Esophagus squamous epithelium (tissue), 5 donors: Measurements from ENCODE around the gene RNF187. TPM values are rescaled to one million over a fixed set of nuclear protein-coding genes. Genes with fewer than 3 reads are reported as not detected.
A peak's percentile ranks its signal among the peaks of the same experiment; 100 is the strongest.

Experiments used
- DNase-seq: peaks from one replicate; lab custom pipeline; 2025; lab: John Stamatoyannopoulos, UW
- H3K27ac ChIP-seq, 4 donors: fragments of 200-600 bp; sonication (generic); one replicate each; pipeline ENCODE4 v1.5.1; 2016 to 2019; ENCODE audit warnings: mild to moderate bottlenecking in 1 of 4
- H3K27me3 ChIP-seq, 4 donors: fragments of 200-600 bp; sonication (generic); 1 replicate in 3 of 4; 2 replicates in 1 of 4; pipeline versions ENCODE4 v1.5.1 to v1.6.0; 2017 to 2021; ENCODE audit warnings: antibody characterized with exemption in 1 of 4
- H3K36me3 ChIP-seq, 3 donors: fragments of 200-600 bp; sonication (generic); one replicate each; pipeline ENCODE4 v1.5.1; 2016 to 2019
- H3K4me1 ChIP-seq, 3 donors: fragments of 200-600 bp; sonication (generic); one replicate each; pipeline ENCODE4 v1.5.1; 2017 to 2019
- H3K4me3 ChIP-seq, 4 donors: fragments of 200-600 bp; sonication (generic); 1 replicate in 3 of 4; 2 replicates in 1 of 4; pipeline ENCODE4 v1.5.1; 2016 to 2019; ENCODE audit warnings: mild to moderate bottlenecking in 2 of 4, moderate library complexity in 1 of 4
- H3K9me3 ChIP-seq, 3 donors: fragments of 200-600 bp; sonication (generic); one replicate each; pipeline ENCODE4 v1.5.1; 2016 to 2019
- POLR2A ChIP-seq, 4 donors: fragments of 450-650 bp; IDR thresholded peaks; one replicate each; pipeline ENCODE4 v1.6.1; 2017; ENCODE audit warnings: antibody characterized with exemption in 4 of 4, mild to moderate bottlenecking in 4 of 4, moderate library complexity in 3 of 4
- WGBS, 2 donors: methylation state at CpG; one replicate each; pipeline ENCODE4 v1.1.5; 2018; 5-methylcytosine and 5-hydroxymethylcytosine counted together
- intact Hi-C: fragments of 100-400 bp; cut with DNase I; formaldehyde crosslinking; loops from one replicate; pipeline ENCODE4 v1.15.0; 2022
- total RNA-seq, 4 donors: library from RNA; depleted of rRNA; stranded (reverse); fragments of >200 nt; gene quantifications; one replicate each; pipeline ENCODE4 v1.1.0, GENCODE V29; 2016
- TF ChIP-seq, protein P1 (sequence below), 6 experiments: fragments of 450-650 bp in 4 of 6; fragments of 200-600 bp in 2 of 6; sonication (generic) in 2 of 6; IDR thresholded peaks; one replicate each; pipeline ENCODE4 v1.5.1; 2016 to 2019; ENCODE audit warnings: antibody characterized with exemption in 6 of 6, mild to moderate bottlenecking in 4 of 6, moderate library complexity in 4 of 6
- donor health status: DM: yes; HTN: yes; CAD: no.

RNF187 gene
- total RNA-seq, 4 donors from 2014 or later = 33.4 to 74.7 (median 60.0) TPM

DNA sequence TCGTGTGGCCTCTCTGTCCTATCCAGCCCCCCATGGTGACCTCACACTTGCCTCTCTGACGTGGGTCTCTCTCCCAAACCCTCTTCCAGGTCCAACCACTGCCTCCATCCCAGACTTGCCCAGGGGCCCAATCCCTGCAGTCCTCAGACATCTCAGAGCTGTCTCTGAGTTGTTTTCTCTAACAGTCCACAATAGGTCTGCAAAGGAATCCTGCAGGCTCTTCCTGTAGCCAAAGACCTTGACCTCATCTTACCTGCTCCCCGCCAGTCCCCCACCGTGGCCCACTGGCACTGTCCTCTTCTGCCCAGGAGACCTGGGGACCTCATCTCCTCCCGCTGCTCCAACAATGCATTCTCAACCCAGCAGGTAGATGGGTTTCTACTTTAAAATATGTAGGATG, 10.0 kb downstream of the RNF187 start:
- H3K4me3 ChIP-seq = no peak overlapping the region
- H3K36me3 ChIP-seq = peaks cover 19 to 61% (median 28%) of the 10 kb centered on the region in 3 donors
- H3K4me1 ChIP-seq = peaks cover 3 to 14% (median 8%) of the 10 kb centered on the region in 3 donors
- no peak for DNase-seq
- WGBS, 2 donors = 86 to 87% methylated on average over 5 of the region's 5 CpGs
- intact Hi-C loops = no loop called here
- no peaks in the 10 kb centered on the region for H3K27me3 ChIP-seq
- H3K9me3 ChIP-seq = no peaks in the 10 kb centered on the region
- no peak overlapping the region for H3K27ac ChIP-seq
- TF ChIP-seq, protein P1, sequence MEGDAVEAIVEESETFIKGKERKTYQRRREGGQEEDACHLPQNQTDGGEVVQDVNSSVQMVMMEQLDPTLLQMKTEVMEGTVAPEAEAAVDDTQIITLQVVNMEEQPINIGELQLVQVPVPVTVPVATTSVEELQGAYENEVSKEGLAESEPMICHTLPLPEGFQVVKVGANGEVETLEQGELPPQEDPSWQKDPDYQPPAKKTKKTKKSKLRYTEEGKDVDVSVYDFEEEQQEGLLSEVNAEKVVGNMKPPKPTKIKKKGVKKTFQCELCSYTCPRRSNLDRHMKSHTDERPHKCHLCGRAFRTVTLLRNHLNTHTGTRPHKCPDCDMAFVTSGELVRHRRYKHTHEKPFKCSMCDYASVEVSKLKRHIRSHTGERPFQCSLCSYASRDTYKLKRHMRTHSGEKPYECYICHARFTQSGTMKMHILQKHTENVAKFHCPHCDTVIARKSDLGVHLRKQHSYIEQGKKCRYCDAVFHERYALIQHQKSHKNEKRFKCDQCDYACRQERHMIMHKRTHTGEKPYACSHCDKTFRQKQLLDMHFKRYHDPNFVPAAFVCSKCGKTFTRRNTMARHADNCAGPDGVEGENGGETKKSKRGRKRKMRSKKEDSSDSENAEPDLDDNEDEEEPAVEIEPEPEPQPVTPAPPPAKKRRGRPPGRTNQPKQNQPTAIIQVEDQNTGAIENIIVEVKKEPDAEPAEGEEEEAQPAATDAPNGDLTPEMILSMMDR (IDR thresholded peaks at IDR 0.05) = no peak
- no peak for TF ChIP-seq POLR2A (IDR thresholded peaks at IDR 0.05)

DNA sequence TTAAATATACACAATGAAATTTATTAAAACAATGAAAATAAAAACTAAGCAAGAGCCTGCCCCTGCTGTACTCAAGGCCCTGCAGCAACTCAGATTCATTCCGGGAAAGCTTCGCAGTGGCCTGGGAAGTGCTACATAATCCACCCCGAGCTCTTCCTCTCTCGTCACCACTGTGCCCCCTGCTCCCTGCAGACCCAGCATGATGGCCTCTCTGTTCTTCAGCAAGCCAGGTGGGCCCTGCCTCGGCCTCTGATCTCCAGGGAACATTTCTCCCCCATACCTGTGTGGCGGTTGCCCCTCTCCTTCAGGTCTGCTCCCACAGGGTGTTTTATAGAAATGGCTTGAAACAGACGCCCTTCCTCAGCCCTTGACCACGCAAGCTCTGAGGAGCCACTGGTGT, 10.6 kb downstream of the RNF187 start:
- H3K27ac ChIP-seq = no peak overlapping the region
- H3K27me3 ChIP-seq = no peaks in the 10 kb centered on the region
- H3K9me3 ChIP-seq = no peaks in the 10 kb centered on the region
- H3K4me3 ChIP-seq = no peak overlapping the region
- WGBS, 2 donors = 85 to 93% methylated on average over 6 to 7 of the region's 8 CpGs
- TF ChIP-seq, protein P1 (IDR thresholded peaks at IDR 0.05) = no peak
- TF ChIP-seq POLR2A (IDR thresholded peaks at IDR 0.05) = no peak
- H3K4me1 ChIP-seq = peaks cover 3 to 14% (median 8%) of the 10 kb centered on the region in 3 donors
- H3K36me3 ChIP-seq = peaks cover 19 to 58% (median 26%) of the 10 kb centered on the region in 3 donors
- DNase-seq = no peak
- intact Hi-C loops = no loop called here

DNA sequence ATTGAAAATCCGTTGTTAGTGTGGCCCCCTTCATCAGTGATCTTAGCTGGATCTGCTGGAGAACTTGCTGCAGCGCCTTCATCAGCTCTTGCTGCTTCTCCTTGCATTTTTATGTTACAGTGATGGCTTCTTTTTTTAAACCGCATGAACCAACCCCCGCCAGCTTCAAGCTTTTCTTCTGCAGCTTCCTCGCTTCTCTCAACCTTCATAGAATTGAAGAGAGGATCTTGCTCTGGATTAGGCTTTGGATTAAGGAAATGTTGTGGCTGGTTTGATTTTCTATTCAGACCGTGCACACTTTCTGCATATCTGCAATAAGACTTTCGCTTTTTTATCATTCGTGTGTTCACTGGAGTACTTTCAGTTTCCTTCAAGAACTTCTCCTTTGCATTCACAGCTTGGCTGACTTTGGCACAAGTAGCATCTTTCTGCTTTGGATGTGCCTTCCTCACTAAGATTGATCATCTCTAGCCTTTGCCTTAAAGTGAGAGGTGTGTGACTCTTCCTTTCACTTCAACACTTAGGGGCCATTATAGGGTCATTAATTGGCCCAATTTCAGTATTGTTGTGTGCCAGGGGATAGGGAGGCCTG, 13.1 kb downstream of the RNF187 start:
- TF ChIP-seq, protein P1 (IDR thresholded peaks at IDR 0.05) = no peak
- TF ChIP-seq POLR2A (IDR thresholded peaks at IDR 0.05) = no peak
- no peak overlapping the region for H3K4me3 ChIP-seq
- H3K9me3 ChIP-seq = no peaks in the 10 kb centered on the region
- WGBS, 2 donors = 75 to 77% methylated on average over 8 of the region's 8 CpGs
- H3K4me1 ChIP-seq = peaks cover 3 to 14% (median 8%) of the 10 kb centered on the region in 3 donors
- H3K27me3 ChIP-seq = no peaks in the 10 kb centered on the region
- H3K36me3 ChIP-seq = peaks cover 0 to 34% (median 5%) of the 10 kb centered on the region in 3 donors
- no peak overlapping the region for H3K27ac ChIP-seq
- no peak for DNase-seq
- intact Hi-C loops = no loop called here

DNA sequence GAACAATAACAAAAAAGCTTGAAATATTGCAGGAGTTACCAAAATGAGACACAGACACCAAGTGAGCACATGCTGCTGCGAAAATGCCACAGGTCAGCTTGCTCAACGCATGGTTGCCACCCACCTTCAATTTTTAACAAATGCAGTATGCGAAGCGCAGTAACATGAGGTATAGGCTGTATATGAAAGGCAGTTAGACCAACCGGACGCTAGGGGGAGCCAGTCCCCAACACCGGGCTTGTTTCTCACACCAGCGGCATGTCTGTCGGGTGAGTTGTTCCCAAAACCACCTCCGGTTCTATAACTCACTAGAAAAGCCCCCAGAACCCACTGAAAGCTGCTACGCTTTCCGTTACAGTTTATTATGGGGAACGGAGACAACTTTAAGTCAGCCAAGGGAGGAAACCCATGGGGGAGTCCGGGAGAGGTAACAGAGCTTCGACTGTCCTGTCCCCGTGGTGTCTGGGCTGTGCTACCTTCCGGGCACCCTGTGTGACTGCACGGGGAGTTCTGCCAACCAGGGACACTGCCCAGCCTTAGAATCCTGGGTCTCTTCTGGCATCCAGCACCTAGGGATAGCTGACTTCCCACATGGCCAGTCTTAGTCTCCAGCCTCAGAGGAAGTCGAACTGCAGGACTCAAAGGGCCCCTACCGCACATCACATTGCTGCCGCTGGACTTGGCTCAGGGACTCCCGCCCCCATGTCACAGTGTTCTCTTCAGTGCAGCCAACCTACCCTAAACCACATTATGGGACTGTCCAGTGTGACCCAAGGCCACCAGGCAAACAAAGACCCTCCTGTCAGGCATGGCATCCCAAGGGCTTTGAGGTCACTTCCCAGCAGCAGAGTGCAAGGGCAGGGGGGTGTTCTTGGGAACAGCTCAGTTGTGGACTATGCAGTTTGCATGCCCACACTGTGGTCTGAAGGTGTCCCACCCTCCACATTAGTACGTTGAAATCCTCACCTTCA, 14.0 kb downstream of the RNF187 start:
- H3K36me3 ChIP-seq = peaks cover 0 to 24% (median 5%) of the 10 kb centered on the region in 3 donors
- H3K9me3 ChIP-seq = no peaks in the 10 kb centered on the region
- 10 to 11% methylated on average over 12 to 17 of the region's 23 CpGs for WGBS, 2 donors
- TF ChIP-seq, protein P1 (IDR thresholded peaks at IDR 0.05) = peak; percentile 77 to 93 (median 83)
- no peak for TF ChIP-seq POLR2A (IDR thresholded peaks at IDR 0.05)
- DNase-seq = no peak
- intact Hi-C loops = no loop called here
- no peaks in the 10 kb centered on the region for H3K27me3 ChIP-seq
- peak overlapping the region in 2 of 4 donors; percentile 22 to 53 for H3K4me3 ChIP-seq
- no peak overlapping the region for H3K27ac ChIP-seq
- peaks cover 3 to 14% (median 8%) of the 10 kb centered on the region in 3 donors for H3K4me1 ChIP-seq
